LNCaP clone FGC (cell line): ENCODE data around the gene BMPR1B.

Experiments used
- DNase-seq: peaks from one replicate; pipeline ENCODE4 v3.0.0-alpha.2; 2011; ENCODE audit warnings: low read depth
- H3K4me3 ChIP-seq: 2 replicates; pipeline ENCODE4 v1.5.1; 2011; ENCODE audit warnings: mild to moderate bottlenecking, low read depth, low read length, control low read depth
- CTCF ChIP-seq: IDR thresholded peaks from 2 replicates; pipeline ENCODE4 v1.5.1; 2012; ENCODE audit warnings: mild to moderate bottlenecking; ENCODE audit not compliant: control insufficient read depth, insufficient read depth; ENCODE audit errors: extremely low read depth

The BMPR1B gene

DNA sequence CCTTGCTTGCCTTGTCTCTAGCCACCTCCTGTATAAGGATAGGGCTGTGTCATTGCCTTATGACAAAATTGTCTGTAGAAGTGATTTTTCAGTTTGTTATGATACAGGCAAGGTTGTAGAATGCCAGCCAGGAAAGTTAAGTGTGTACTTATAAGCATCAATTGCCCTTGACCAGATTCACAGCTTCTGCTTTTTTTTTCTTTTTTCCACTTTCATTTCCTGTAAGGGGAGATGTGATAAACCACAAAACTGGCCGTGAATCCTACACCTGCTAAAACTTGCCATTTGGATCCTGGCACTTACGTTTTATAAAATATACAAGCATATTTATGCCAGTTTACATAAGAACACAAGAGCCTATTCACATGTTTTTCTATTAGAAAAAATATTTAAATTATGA lies 35.0 kb upstream of the BMPR1B start:
- no peak overlapping the region for H3K4me3 ChIP-seq
- DNase-seq = no peak
- TF ChIP-seq CTCF = no peak

GRCh38 chr4:94724016-94724790 lies 33.6 kb upstream of the BMPR1B start:
- H3K4me3 ChIP-seq = no peak overlapping the region
- DNase-seq = no peak
- TF ChIP-seq CTCF = no peak

DNA sequence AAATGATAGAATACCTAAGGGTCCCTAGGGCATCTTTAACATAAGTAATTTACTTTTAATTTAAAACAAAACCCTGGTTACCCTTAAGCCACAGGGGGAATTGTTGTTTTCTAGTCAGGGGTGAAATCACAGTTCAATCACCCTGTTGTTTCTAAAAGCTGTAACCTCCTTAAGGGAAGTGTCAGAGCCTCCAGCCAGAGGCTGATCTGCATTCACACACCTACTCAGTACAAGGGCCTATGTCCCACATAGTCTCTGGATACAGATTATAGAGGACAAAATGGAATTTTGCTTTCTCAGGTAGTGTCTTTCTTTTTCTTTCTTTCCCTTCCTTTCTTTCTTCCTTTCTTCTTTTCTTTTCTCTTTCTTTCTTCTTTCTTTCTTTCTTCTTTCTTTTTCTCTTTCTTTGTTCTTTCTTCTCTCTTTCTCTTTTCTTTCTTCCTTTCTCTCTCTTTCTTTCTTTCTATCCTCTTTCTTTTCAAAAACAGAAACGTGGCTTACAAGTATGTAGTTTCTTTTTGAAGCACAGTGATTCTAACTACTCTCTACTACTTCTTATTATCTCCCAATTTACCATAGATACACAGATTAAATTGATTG lies 31.1 kb upstream of the BMPR1B start:
- TF ChIP-seq CTCF = no peak
- no peak overlapping the region for H3K4me3 ChIP-seq
- DNase-seq = no peak

DNA sequence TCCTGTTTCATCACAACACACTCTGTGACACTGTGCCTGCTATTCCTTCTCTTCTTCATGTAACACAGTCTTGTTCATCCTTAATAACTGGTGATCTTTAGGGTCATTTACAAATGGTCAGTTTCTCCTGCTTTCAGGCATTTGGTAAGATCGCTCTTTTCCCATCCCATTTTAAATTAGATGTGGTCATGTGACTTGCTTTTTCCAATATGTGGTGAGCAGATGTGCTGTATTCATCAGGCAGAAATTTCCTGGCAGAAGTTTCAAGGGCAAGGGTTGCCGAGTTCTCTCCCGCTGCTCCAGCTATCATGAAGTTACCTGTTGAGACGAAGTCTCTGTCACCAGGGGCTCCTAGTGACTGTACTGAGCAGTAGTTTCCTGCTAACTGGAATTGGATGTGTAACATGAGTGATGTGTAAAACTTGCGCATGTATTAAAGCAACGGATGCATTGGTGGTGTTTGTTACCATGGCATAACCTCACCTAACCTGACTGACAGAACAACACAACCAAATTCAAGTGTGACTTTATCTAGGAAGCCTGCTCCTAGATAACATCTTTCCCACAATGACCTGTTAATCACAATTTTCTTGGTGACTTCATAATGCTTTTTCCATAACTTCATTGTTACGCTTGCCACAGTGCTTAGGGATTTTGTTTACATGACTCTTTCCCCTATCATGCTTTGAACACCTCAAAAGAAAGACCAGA lies 29.5 kb upstream of the BMPR1B start:
- no peak overlapping the region for H3K4me3 ChIP-seq
- no peak for TF ChIP-seq CTCF
- DNase-seq = no peak

DNA sequence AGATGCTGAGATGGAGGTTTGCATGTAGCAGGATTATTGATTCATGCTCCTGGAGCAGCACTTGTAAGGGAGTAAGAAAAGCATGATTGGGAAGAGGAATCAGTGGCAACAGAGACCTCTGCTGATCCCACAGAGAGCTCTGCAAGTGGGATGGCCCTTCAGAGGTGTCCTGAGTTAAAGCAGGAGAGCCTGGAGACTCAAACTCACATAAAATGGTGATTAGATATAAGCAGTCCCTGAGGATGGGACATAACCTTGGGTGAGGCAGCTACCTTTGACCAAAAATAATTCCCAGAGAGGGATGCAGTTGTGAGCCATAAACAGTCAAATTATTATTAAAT lies 25.4 kb upstream of the BMPR1B start:
- DNase-seq = no peak
- no peak for TF ChIP-seq CTCF
- H3K4me3 ChIP-seq = no peak overlapping the region

DNA sequence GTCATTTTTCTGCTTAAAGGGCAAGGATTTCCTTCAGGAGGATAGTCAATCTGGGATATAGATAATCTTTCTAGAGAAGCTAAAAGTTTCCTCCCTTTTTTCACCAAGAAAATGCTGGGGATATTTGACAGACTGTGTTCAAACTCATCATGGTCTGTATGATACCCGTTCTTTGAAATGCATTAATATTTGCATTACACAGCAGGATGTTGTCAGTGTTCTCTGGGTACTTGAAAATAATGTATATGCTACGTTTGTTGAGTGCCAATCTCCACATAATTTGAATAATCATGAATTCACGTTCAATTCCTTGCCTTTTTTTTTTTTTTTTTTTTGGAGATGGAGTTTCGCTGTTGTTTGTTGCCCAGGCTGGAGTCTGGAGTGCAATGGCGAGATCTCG lies 18.0 kb upstream of the BMPR1B start:
- DNase-seq = no peak
- H3K4me3 ChIP-seq = no peak overlapping the region
- TF ChIP-seq CTCF = no peak

- no peak for TF ChIP-seq CTCF
These were observed 16.5 kb upstream of the BMPR1B start for GRCh38 chr4:94741304-94741703.

More at GRCh38 chr4:94741304-94741703, 16.5 kb upstream of the BMPR1B start:
- DNase-seq = no peak
- no peak overlapping the region for H3K4me3 ChIP-seq
